Heart right ventricle (tissue), 16 donors: ENCODE results near the gene RAB11A. TPM values are rescaled to one million over a fixed set of nuclear protein-coding genes. Genes with fewer than 3 reads are reported as not detected.

Experiments
- ATAC-seq, 8 donors: fragments of 200-7000 bp; cut with Tn5 transposase; one replicate each; pipeline ENCODE4 v1.9.1; 2020; ENCODE audit warnings: mild to moderate bottlenecking in 8 of 8, moderate library complexity in 8 of 8, moderate number of reproducible peaks in 1 of 8
- DNase-seq, 2 donors: peaks; one replicate each; pipeline ENCODE4 v3.0.0-alpha.2; 2020
- H3K27ac ChIP-seq, 10 donors: fragments of 200-600 bp; sonication (generic) in 2 of 10; one replicate each; pipeline versions ENCODE4 v1.5.0 to v1.8.0; 2020 to 2022; ENCODE audit warnings: mild to moderate bottlenecking in 3 of 10
- H3K27me3 ChIP-seq, 7 donors: fragments of 200-600 bp; one replicate each; pipeline ENCODE4 v1.8.0; 2021 to 2022; ENCODE audit warnings: mild to moderate bottlenecking in 2 of 7
- H3K36me3 ChIP-seq, 9 donors: fragments of 200-600 bp; sonication (generic) in 1 of 9; one replicate each; pipeline versions ENCODE4 v1.5.0 to v1.8.0; 2020 to 2022; ENCODE audit warnings: mild to moderate bottlenecking in 2 of 9
- H3K4me1 ChIP-seq, 9 donors: fragments of 200-600 bp; sonication (generic) in 1 of 9; one replicate each; pipeline versions ENCODE4 v1.5.0 to v1.8.0; 2020 to 2022; ENCODE audit warnings: mild to moderate bottlenecking in 4 of 9
- H3K4me3 ChIP-seq, 10 donors: fragments of 200-600 bp; sonication (generic) in 2 of 10; one replicate each; pipeline versions ENCODE4 v1.5.0 to v1.8.0; 2020 to 2022; ENCODE audit warnings: mild to moderate bottlenecking in 7 of 10, moderate library complexity in 2 of 10
- H3K9me3 ChIP-seq, 11 donors: fragments of 200-600 bp in 10 of 11; sonication (generic) in 2 of 11; one replicate each; pipeline versions ENCODE4 v1.5.0 to v1.8.0; 2013 to 2022; ENCODE audit warnings: mild to moderate bottlenecking in 2 of 11, control low read depth in 1 of 11, moderate library complexity in 1 of 11
- CTCF ChIP-seq, 9 donors: fragments of 200-600 bp; sonication (generic) in 2 of 9; IDR thresholded peaks; one replicate each; pipeline versions ENCODE4 v1.5.0 to v1.8.0; 2021 to 2022; ENCODE audit warnings: antibody characterized with exemption in 9 of 9, mild to moderate bottlenecking in 5 of 9, moderate library complexity in 1 of 9
- WGBS, 2 donors: extraction: QIAGEN DNeasy Blood & Tissue Kit; methylation state at CpG; one replicate each; pipeline ENCODE4 v1.1.7; 2013; ENCODE audit warnings: inconsistent platforms in 1 of 2; 5-methylcytosine and 5-hydroxymethylcytosine counted together
- intact Hi-C, 10 donors: fragments of 100-400 bp; cut with DNase I; formaldehyde crosslinking; loops; one replicate each; pipeline versions ENCODE4 v1.11.1 to v1.14.2; 2022
- polyA plus RNA-seq, 2 donors: library from polyadenylated mRNA; stranded (reverse); fragments of 200-250 nt; gene quantifications; one replicate each; pipeline ENCODE4 v1.2.3, GENCODE V29; 2013
- total RNA-seq, 10 donors: library from RNA; stranded (reverse); fragmentation: NEBNext Ultra II Directional in 3 of 10; extraction: Animal tissue kit (Norgen Biotek cat#: 25700) in 3 of 10; gene quantifications; one replicate each; pipeline versions ENCODE4 v1.2.1 to v1.2.4, GENCODE V29; 2021 to 2023
- donor health status: Arrhythmogenic right ventricular cardiomyopathy.
- donor health status: ischemic (EF 13 %, LVEDD 7.1; RV severe dilation, severe dysfunction).
- donor health status: healthy with polysubstance abuse.
- donor health status: DM: no; HTN: yes; CAD: no.
- donor health status: DM: no; HTN: no; CAD: no.
- donor health status: ischemic (EF 25% LVEDD 6.9; RV normal size, moderate dysfunction).
- donor health status: ischemic (EF 25% LVEDD 5.7; RV mildly dilated, moderate dysfunction).
- donor health status: healthy.
- donor health status: DM: yes; HTN: yes; CAD: no.
- donor health status: Ischemic cardiomyopathy.
- donor health status: ischemic (EF 35%, LVEDD 5.7; RV mildly dilated, moderate dysfunction).
- donor health status: nonischemic (EF 11% LVEDD 7.7; RV severe dilation, severe dysfunction).
- donor health status: DM: yes; HTN: yes; CAD: no.
- donor health status: PGD.
- donor health status: ischemic (EF 29% LVEDD 5.4; RV normal size, mild dysfunction).
- donor health status: nonischemic (EF 23%, LVEDD 6.1; RV moderate dilation, normal function).

RAB11A gene
- total and polyA plus RNA-seq, 12 donors = 28.5 to 211 (median 150) TPM

- Histone ChIP-seq H3K27me3 (no peaks in the 10 kb centered on the region), H3K4me1 (no peaks in the 10 kb centered on the region), H3K9me3 (no peaks in the 10 kb centered on the region), H3K4me3 (no peak overlapping the region), H3K27ac (no peak overlapping the region), H3K36me3 (peaks cover 0 to 66% (median 11%) of the 10 kb centered on the region in 9 donors)
- no peak for DNase-seq
- no peak for TF ChIP-seq CTCF (IDR thresholded peaks at IDR 0.05)
- intact Hi-C loops = loop anchor here in 3 of 10 donors (10.0 kb wide), 1 partner anchor 374 kb away; no protein-coding TSS in a partner anchor
- no peak for ATAC-seq
- WGBS, 2 donors = 94 to 96% methylated on average over 4 of the region's 4 CpGs
Measured at GRCh38 chr15:65910341-65910740, 41.0 kb downstream of the RAB11A start.

GRCh38 chr15:65912235-65912634 is 42.9 kb downstream of the RAB11A start:
- WGBS, 2 donors = 94 to 95% methylated on average over 2 of the region's 2 CpGs
- no peak for TF ChIP-seq CTCF (IDR thresholded peaks at IDR 0.05)
- Histone ChIP-seq H3K4me1 (peaks cover 0 to 10% (median 6%) of the 10 kb centered on the region in 9 donors), H3K9me3 (no peaks in the 10 kb centered on the region), H3K4me3 (no peak overlapping the region), H3K27ac (no peak overlapping the region), H3K36me3 (peaks cover 0 to 47% (median 5%) of the 10 kb centered on the region in 9 donors), H3K27me3 (no peaks in the 10 kb centered on the region)
- DNase-seq (no peak), ATAC-seq (no peak)
- intact Hi-C loops = loop anchor here in 3 of 10 donors (10.0 kb wide), 1 partner anchor 373 kb away; no protein-coding TSS in a partner anchor

- no peak for DNase-seq
- Histone ChIP-seq H3K9me3 (no peaks in the 10 kb centered on the region), H3K36me3 (peaks cover 0 to 38% (median 0%) of the 10 kb centered on the region in 9 donors), H3K4me1 (peaks cover 0 to 12% (median 6%) of the 10 kb centered on the region in 9 donors), H3K27me3 (no peaks in the 10 kb centered on the region), H3K27ac (no peak overlapping the region), H3K4me3 (no peak overlapping the region)
- intact Hi-C loops = loop anchor here in 3 of 10 donors (10.0 kb wide), 1 partner anchor 371 kb away; no protein-coding TSS in a partner anchor
- no peak for ATAC-seq
- TF ChIP-seq CTCF (IDR thresholded peaks at IDR 0.05) = no peak
- 94% methylated on average over 13 of the region's 13 CpGs for WGBS, 2 donors
Measured at GRCh38 chr15:65913631-65914199, 44.4 kb downstream of the RAB11A start.

GRCh38 chr15:65914386-65914785 is 45.1 kb downstream of the RAB11A start:
- intact Hi-C loops = loop anchor here in 3 of 10 donors (10.0 kb wide), 1 partner anchor 370 kb away; no protein-coding TSS in a partner anchor
- Histone ChIP-seq H3K4me1 (peaks cover 0 to 12% (median 6%) of the 10 kb centered on the region in 9 donors), H3K27me3 (no peaks in the 10 kb centered on the region), H3K4me3 (no peak overlapping the region), H3K27ac (no peak overlapping the region), H3K9me3 (no peaks in the 10 kb centered on the region), H3K36me3 (peaks cover 0 to 41% (median 0%) of the 10 kb centered on the region in 9 donors)
- TF ChIP-seq CTCF (IDR thresholded peaks at IDR 0.05) = no peak
- ATAC-seq (no peak), DNase-seq (no peak)
- 79 to 81% methylated on average over 4 of the region's 4 CpGs for WGBS, 2 donors
